ENCODE results near the gene PRRX2.
"Not testable (repeated sequence)": the region's sequence is repeated elsewhere in the genome, so short reads cannot be mapped to it uniquely, and the experiment has no call there.

PRRX2 gene

GRCh38 chr9:129737479-129738274 is 72.2 kb downstream of the PRRX2 start:
- peak; percentile 88 for DNase-seq

GRCh38 chr9:129739432-129739831 is 74.0 kb downstream of the PRRX2 start:
- DNase-seq, result no peak

- no peak for DNase-seq
These were observed 74.7 kb downstream of the PRRX2 start for GRCh38 chr9:129740174-129740573.

- no peak for DNase-seq
These were observed 75.4 kb downstream of the PRRX2 start for GRCh38 chr9:129740666-129741464.

- no peak for DNase-seq
These were observed 79.8 kb downstream of the PRRX2 start for GRCh38 chr9:129745200-129745599.

GRCh38 chr9:129746092-129746777 is 80.8 kb downstream of the PRRX2 start:
- no peak for DNase-seq

- no peak for DNase-seq
These were observed 82.8 kb downstream of the PRRX2 start for GRCh38 chr9:129748249-129748648.

GRCh38 chr9:129749052-129749451 is 83.6 kb downstream of the PRRX2 start:
- not testable (repeated sequence) for DNase-seq

- no peak for DNase-seq
These were observed 84.1 kb downstream of the PRRX2 start for GRCh38 chr9:129749575-129749974.

GRCh38 chr9:129750013-129750638 is 84.7 kb downstream of the PRRX2 start:
- no peak for DNase-seq

GRCh38 chr9:129751841-129752801 is 86.7 kb downstream of the PRRX2 start:
- no peak for DNase-seq

- peak; percentile 88 for DNase-seq
These were observed 87.7 kb downstream of the PRRX2 start, which contains the start of gene PTGES for GRCh38 chr9:129752900-129753729. Gene PTGES, minus strand, starts transcription at chr9:129753042. Its CDS starts 30 bp downstream, at chr9:129753012.

- no peak for DNase-seq
These were observed 89.7 kb downstream of the PRRX2 start for GRCh38 chr9:129755151-129755550.

GRCh38 chr9:129756191-129756590 is 90.7 kb downstream of the PRRX2 start:
- DNase-seq, result no peak

GRCh38 chr9:129757045-129757444 is 91.6 kb downstream of the PRRX2 start:
- DNase-seq, result no peak

GRCh38 chr9:129759319-129759718 is 93.9 kb downstream of the PRRX2 start:
- DNase-seq, result no peak

GRCh38 chr9:129759804-129760502 is 94.5 kb downstream of the PRRX2 start:
- DNase-seq, result no peak

- DNase-seq, result not testable (repeated sequence)
These were observed 95.3 kb downstream of the PRRX2 start for GRCh38 chr9:129760784-129761183.

GRCh38 chr9:129761293-129761900 is 96.0 kb downstream of the PRRX2 start:
- DNase-seq, result no peak

All from left hindlimb (tissue), 1 donor.